ENCODE data around the gene XPNPEP1.
"Not testable (repeated sequence)": the region's sequence is repeated elsewhere in the genome, so short reads cannot be mapped to it uniquely, and the experiment has no call there.

XPNPEP1 gene

GRCh38 chr10:109922358-109922975 is 844 bp downstream of the XPNPEP1 start:
- no peak for DNase-seq

- no peak for DNase-seq
Measured at GRCh38 chr10:109920016-109920415, 3.3 kb downstream of the XPNPEP1 start.

- no peak for DNase-seq
Measured at GRCh38 chr10:109919220-109919619, 4.1 kb downstream of the XPNPEP1 start.

- DNase-seq, result not testable (repeated sequence)
Measured at GRCh38 chr10:109918707-109919106, 4.6 kb downstream of the XPNPEP1 start.

GRCh38 chr10:109915566-109915965 is 7.7 kb downstream of the XPNPEP1 start:
- no peak for DNase-seq

GRCh38 chr10:109914966-109915365 is 8.3 kb downstream of the XPNPEP1 start:
- peak; percentile 28 for DNase-seq

- DNase-seq, result no peak
Measured at GRCh38 chr10:109913306-109913892, 9.9 kb downstream of the XPNPEP1 start.

- no peak for DNase-seq
Measured at GRCh38 chr10:109912335-109913281, 10.7 kb downstream of the XPNPEP1 start.

- no peak for DNase-seq
Measured at GRCh38 chr10:109911903-109912302, 11.4 kb downstream of the XPNPEP1 start.

- no peak for DNase-seq
Measured at GRCh38 chr10:109906316-109906715, 17.0 kb downstream of the XPNPEP1 start.

- DNase-seq, result no peak
Measured at GRCh38 chr10:109904397-109904796, 18.9 kb downstream of the XPNPEP1 start.

- DNase-seq, result no peak
Measured at GRCh38 chr10:109902992-109903947, 20.0 kb downstream of the XPNPEP1 start.

- DNase-seq, result no peak
Measured at GRCh38 chr10:109899356-109900331, 23.7 kb downstream of the XPNPEP1 start.

GRCh38 chr10:109898666-109899355 is 24.5 kb downstream of the XPNPEP1 start:
- no peak for DNase-seq

- DNase-seq, result no peak
Measured at GRCh38 chr10:109898007-109898406, 25.3 kb downstream of the XPNPEP1 start.

- no peak for DNase-seq
Measured at GRCh38 chr10:109895848-109896247, 27.5 kb downstream of the XPNPEP1 start.

GRCh38 chr10:109895095-109895818 is 28.1 kb downstream of the XPNPEP1 start:
- no peak for DNase-seq

- no peak for DNase-seq
Measured at GRCh38 chr10:109894516-109894915, 28.8 kb downstream of the XPNPEP1 start.

GRCh38 chr10:109893386-109893785 is 29.9 kb downstream of the XPNPEP1 start:
- DNase-seq, result no peak

- DNase-seq, result no peak
Measured at GRCh38 chr10:109892931-109893330, 30.4 kb downstream of the XPNPEP1 start.
